ENCODE measurements around the gene TMEM60. TPM values are rescaled to one million over a fixed set of nuclear protein-coding genes. Genes with fewer than 3 reads are reported as not detected.

The TMEM60 gene
- total and polyA plus RNA-seq, 2 of the 8 experiments (the other 6 are each of a cell fraction or from before 2014, with no cell fraction given): 22.1 to 29.2 TPM

DNA sequence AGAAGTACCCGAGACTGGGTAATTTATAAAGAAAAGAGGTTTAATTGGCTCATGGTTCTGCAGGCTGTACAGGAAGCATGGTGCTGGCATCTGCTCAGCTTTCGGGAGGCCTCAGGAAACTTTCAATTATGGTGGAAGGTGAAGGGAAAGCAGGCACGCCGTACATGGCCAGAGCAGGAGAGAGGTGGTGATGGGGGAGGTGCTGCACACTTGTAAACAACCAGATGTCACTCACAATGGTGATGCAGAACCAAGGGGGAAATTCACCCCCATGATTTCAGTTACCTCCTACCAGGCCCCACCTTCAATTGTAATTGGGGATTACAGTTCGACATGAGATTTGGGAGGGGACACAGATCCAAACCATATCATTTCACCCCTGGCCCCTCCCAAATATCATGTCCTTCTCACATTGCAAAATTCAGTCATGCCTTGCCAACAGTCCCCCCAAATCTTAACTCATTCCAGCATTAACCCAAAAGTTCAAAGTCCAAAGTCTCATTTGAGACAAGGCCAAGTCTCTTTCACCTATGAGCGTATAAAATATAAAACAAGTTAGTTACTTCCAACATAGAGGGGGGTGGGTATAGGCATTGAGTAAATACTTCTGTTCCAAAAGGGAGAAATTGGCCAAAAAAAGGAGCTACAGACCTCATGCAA is 51.9 kb downstream of the TMEM60 start:
- H4K91ac ChIP-seq (replicated peaks; ENCODE audit: insufficient read length, low read length): no peak overlapping the region
- H3K79me1 ChIP-seq (ENCODE audit: low read depth, low read length): no peaks in the 10 kb centered on the region; the same call in 1 of the 2 replicates
- H3K79me2 ChIP-seq (ENCODE audit: control insufficient read depth in 1 of 2, insufficient read depth in 2 of 2, low read length in 2 of 2): peaks cover 0 to 5% of the 10 kb centered on the region in 2 experiments; a peak in 1 of 4 replicates
- no peak overlapping the region for H2AFZ ChIP-seq (ENCODE audit: low read length)
- H3K9ac ChIP-seq (replicated peaks in 1 of 4; ENCODE audit: extremely low read depth in 1 of 4, low read depth in 3 of 4, low read length in 3 of 4): no peak overlapping the region
- no peaks in the 10 kb centered on the region for H3K23me2 ChIP-seq (ENCODE audit: low read depth, low read length)
- no peak for FAIRE-seq
- H2BK120ac ChIP-seq (replicated peaks; ENCODE audit: low read depth, low read length): no peak overlapping the region
- no peak overlapping the region for H3K56ac ChIP-seq (replicated peaks; ENCODE audit: insufficient read length, low read depth, low read length)
- H2BK15ac ChIP-seq (ENCODE audit: low read length): no peak overlapping the region
- H3K4ac ChIP-seq (replicated peaks; ENCODE audit: insufficient read length, low read depth, low read length): no peak overlapping the region
- H3K23ac ChIP-seq (ENCODE audit: insufficient read length): no peak overlapping the region
- no peak overlapping the region for H3K4me3 ChIP-seq (ENCODE audit: extremely low read depth in 1 of 4, insufficient read depth in 2 of 4, low read depth in 3 of 4, low read length in 4 of 4)
- peaks cover 0 to 2% (median under 1%) of the 10 kb centered on the region in 4 experiments; a peak in 2 of 8 replicates for H3K36me3 ChIP-seq (ENCODE audit: control insufficient read depth in 2 of 4, insufficient read depth in 4 of 4, low read length in 3 of 4)
- H2BK12ac ChIP-seq (ENCODE audit: low read depth, low read length): no peak overlapping the region
- ChIA-PET CTCF (ENCODE audit: partially characterized antibody) (interaction anchor here (1.1 to 2.5 kb wide), 3 partner anchors 10 to 94 kb away, joined by 3 to 10 read pairs (median 3); no protein-coding TSS in a partner anchor), POLR2A (ENCODE audit: partially characterized antibody) (no interaction called here)
- H2BK20ac ChIP-seq (ENCODE audit: low read length): no peak overlapping the region
- no peaks in the 10 kb centered on the region for H4K20me1 ChIP-seq (replicated peaks in 1 of 2; ENCODE audit: control insufficient read depth in 1 of 2, insufficient read depth in 2 of 2, low read length in 2 of 2)
- no peak overlapping the region for H2AK5ac ChIP-seq (ENCODE audit: low read depth, low read length)
- H4K8ac ChIP-seq (ENCODE audit: extremely low read depth, insufficient read depth, low read length): no peak overlapping the region
- no peaks in the 10 kb centered on the region for H3K27me3 ChIP-seq (replicated peaks in 1 of 4; ENCODE audit: control insufficient read depth in 3 of 4, extremely low read depth in 1 of 4, insufficient read depth in 3 of 4, low read length in 3 of 4)
- no peaks in the 10 kb centered on the region for H3K4me1 ChIP-seq (replicated peaks in 1 of 4; ENCODE audit: control insufficient read depth in 3 of 4, insufficient read depth in 4 of 4, low read length in 3 of 4)
- WGBS, 2 experiments (ENCODE audit: extremely low coverage in 1 of 2, insufficient coverage in 1 of 2, insufficient read length in 1 of 2, insufficient replicate concordance in 2 of 2, low coverage in 1 of 2, low lambda C conversion rate in 2 of 2, missing lambda C conversion rate in 1 of 2): 93% methylated on average over 6 of the region's 6 CpGs; no CpG with 5 or more reads in 1 of the 2 experiments
- no peaks in the 10 kb centered on the region for H3K9me3 ChIP-seq (ENCODE audit: insufficient read depth in 2 of 2, low read depth in 1 of 2, low read length in 1 of 2)
- no peak overlapping the region for H3K4me2 ChIP-seq (ENCODE audit: insufficient read depth in 1 of 2, low read depth in 2 of 2, low read length in 2 of 2)
- H2BK5ac ChIP-seq (ENCODE audit: low read depth, low read length): no peak overlapping the region
- no peak overlapping the region for H3K18ac ChIP-seq (ENCODE audit: extremely low read depth, low read length)
- H3K27ac ChIP-seq (ENCODE audit: low read depth, low read length): no peak overlapping the region
- H3K14ac ChIP-seq (ENCODE audit: insufficient read length): no peak overlapping the region
- TF ChIP-seq ZNF274 (IDR thresholded peaks at IDR 0.05; ENCODE audit: borderline replicate concordance, extremely low read depth, low read length) (no peak), GTF2F1 (IDR thresholded peaks at IDR 0.05; ENCODE audit: borderline replicate concordance, low read depth, low read length) (no peak), KDM5A (IDR thresholded peaks at IDR 0.05; ENCODE audit: low read length) (no peak), EP300 (IDR thresholded peaks at IDR 0.05; ENCODE audit: borderline replicate concordance in 1 of 2, low read depth in 2 of 2, low read length in 2 of 2) (no peak), RNF2 (IDR thresholded peaks at IDR 0.05; ENCODE audit: borderline replicate concordance, low read depth, low read length, missing control alignments, poor library complexity, severe bottlenecking) (no peak), POLR2A (IDR thresholded peaks at IDR 0.05; ENCODE audit: control extremely low read depth in 1 of 2, low read depth in 2 of 2, low read length in 2 of 2) (0 out of 3 replicates have a peak, but pooled peaks of 1 of the 2 experiments have one; percentile 21), TBP (IDR thresholded peaks at IDR 0.05; ENCODE audit: low read depth, low read length) (no peak)
- TF ChIP-seq, protein P1, sequence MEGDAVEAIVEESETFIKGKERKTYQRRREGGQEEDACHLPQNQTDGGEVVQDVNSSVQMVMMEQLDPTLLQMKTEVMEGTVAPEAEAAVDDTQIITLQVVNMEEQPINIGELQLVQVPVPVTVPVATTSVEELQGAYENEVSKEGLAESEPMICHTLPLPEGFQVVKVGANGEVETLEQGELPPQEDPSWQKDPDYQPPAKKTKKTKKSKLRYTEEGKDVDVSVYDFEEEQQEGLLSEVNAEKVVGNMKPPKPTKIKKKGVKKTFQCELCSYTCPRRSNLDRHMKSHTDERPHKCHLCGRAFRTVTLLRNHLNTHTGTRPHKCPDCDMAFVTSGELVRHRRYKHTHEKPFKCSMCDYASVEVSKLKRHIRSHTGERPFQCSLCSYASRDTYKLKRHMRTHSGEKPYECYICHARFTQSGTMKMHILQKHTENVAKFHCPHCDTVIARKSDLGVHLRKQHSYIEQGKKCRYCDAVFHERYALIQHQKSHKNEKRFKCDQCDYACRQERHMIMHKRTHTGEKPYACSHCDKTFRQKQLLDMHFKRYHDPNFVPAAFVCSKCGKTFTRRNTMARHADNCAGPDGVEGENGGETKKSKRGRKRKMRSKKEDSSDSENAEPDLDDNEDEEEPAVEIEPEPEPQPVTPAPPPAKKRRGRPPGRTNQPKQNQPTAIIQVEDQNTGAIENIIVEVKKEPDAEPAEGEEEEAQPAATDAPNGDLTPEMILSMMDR (IDR thresholded peaks at IDR 0.05; ENCODE audit: control extremely low read depth in 1 of 3, insufficient read depth in 1 of 3, low read depth in 1 of 3, low read length in 3 of 3): no peak
- no peak for DNase-seq (ENCODE audit: low read depth in 1 of 2, low spot score in 2 of 2)
- H4K5ac ChIP-seq (ENCODE audit: insufficient read length, low read depth, low read length): no peak overlapping the region
